H9 (cell line): ENCODE results near the gene LTF. TPM values are rescaled to one million over a fixed set of nuclear protein-coding genes. Genes with fewer than 3 reads are reported as not detected.

Experiments used
- DNase-seq: peaks from one replicate; pipeline ENCODE4 v3.0.0-alpha.2; 2017
- H2AFZ ChIP-seq: one replicate; pipeline ENCODE4 v1.6.1; 2013; ENCODE audit warnings: mild to moderate bottlenecking, low read length, control low read depth, moderate library complexity
- H2AK5ac ChIP-seq: 2 replicates; pipeline ENCODE4 v1.6.1; 2013; ENCODE audit warnings: low read length, control low read depth, mixed read lengths; ENCODE audit not compliant: insufficient read length
- H2BK120ac ChIP-seq: one replicate; pipeline ENCODE4 v1.6.1; 2013; ENCODE audit warnings: low read depth, mild to moderate bottlenecking, low read length, control low read depth, inconsistent platforms; ENCODE audit not compliant: poor library complexity, severe bottlenecking
- H2BK12ac ChIP-seq: 2 replicates; pipeline ENCODE4 v1.6.1; 2013; ENCODE audit warnings: low read length, control low read depth, mixed read lengths, low read depth; ENCODE audit not compliant: insufficient read length
- H2BK15ac ChIP-seq: 2 replicates; pipeline ENCODE4 v1.6.1; 2013; ENCODE audit warnings: low read depth, low read length, control low read depth
- H2BK20ac ChIP-seq: one replicate; pipeline ENCODE4 v1.6.1; 2013; ENCODE audit warnings: low read depth, mild to moderate bottlenecking, low read length, control low read depth, inconsistent platforms; ENCODE audit not compliant: poor library complexity, severe bottlenecking
- H2BK5ac ChIP-seq: 2 replicates; pipeline ENCODE4 v1.6.1; 2013; ENCODE audit warnings: low read length, control low read depth, mixed read lengths; ENCODE audit not compliant: insufficient read length
- H3K14ac ChIP-seq: 2 replicates; pipeline ENCODE4 v1.6.1; 2013; ENCODE audit warnings: low read length, control low read depth; ENCODE audit not compliant: insufficient read depth
- H3K18ac ChIP-seq: 2 replicates; pipeline ENCODE4 v1.6.1; 2013; ENCODE audit warnings: low read depth, mild to moderate bottlenecking, mixed read lengths, low read length, control low read depth; ENCODE audit not compliant: insufficient read length
- H3K23ac ChIP-seq: 2 replicates; pipeline ENCODE4 v1.6.1; 2013; ENCODE audit warnings: low read length, control low read depth, mixed read lengths, low read depth; ENCODE audit not compliant: insufficient read length
- H3K23me2 ChIP-seq: 2 replicates; pipeline ENCODE4 v1.6.1; 2013; ENCODE audit warnings: low read depth, mild to moderate bottlenecking, mixed read lengths, low read length, control low read depth; ENCODE audit not compliant: insufficient read length, poor library complexity, severe bottlenecking
- H3K27ac ChIP-seq: 2 replicates; pipeline ENCODE4 v1.5.1; 2013; ENCODE audit warnings: low read length, control low read depth, mixed read lengths, low read depth; ENCODE audit not compliant: insufficient read length
- H3K27me3 ChIP-seq: 2 replicates; pipeline ENCODE4 v1.6.1; 2013; ENCODE audit warnings: low read length, control low read depth, inconsistent platforms; ENCODE audit not compliant: insufficient read depth
- H3K4ac ChIP-seq: 2 replicates; pipeline ENCODE4 v1.6.1; 2013; ENCODE audit warnings: low read depth, mild to moderate bottlenecking, control low read depth, inconsistent platforms, low read length, moderate library complexity
- H3K4me1 ChIP-seq: 2 replicates; pipeline ENCODE4 v1.6.1; 2013; ENCODE audit warnings: low read length, control low read depth, inconsistent platforms; ENCODE audit not compliant: insufficient read depth
- H3K4me2 ChIP-seq: 2 replicates; pipeline ENCODE4 v1.6.1; 2013; ENCODE audit warnings: low read length, control low read depth, mixed read lengths; ENCODE audit not compliant: insufficient read length, insufficient read depth
- H3K56ac ChIP-seq: 2 replicates; pipeline ENCODE4 v1.6.1; 2013; ENCODE audit warnings: low read depth, mild to moderate bottlenecking, mixed read lengths, low read length, control low read depth; ENCODE audit not compliant: insufficient read length
- H3K79me1 ChIP-seq: 2 replicates; pipeline ENCODE4 v1.6.1; 2013; ENCODE audit warnings: low read depth, mild to moderate bottlenecking, moderate library complexity, low read length, control low read depth, inconsistent platforms; ENCODE audit not compliant: insufficient read depth, poor library complexity, severe bottlenecking
- H3K79me2 ChIP-seq: 2 replicates; pipeline ENCODE4 v1.6.1; 2013; ENCODE audit warnings: low read length, control low read depth, inconsistent platforms; ENCODE audit not compliant: insufficient read depth
- H3K9ac ChIP-seq: 2 replicates; pipeline ENCODE4 v1.6.1; 2013; ENCODE audit warnings: low read length, control low read depth, mixed read lengths; ENCODE audit not compliant: insufficient read length; ENCODE audit errors: extremely low read depth
- H3K9me3 ChIP-seq: one replicate; pipeline ENCODE4 v1.6.1; 2013; ENCODE audit warnings: low read depth, low read length, inconsistent platforms; ENCODE audit not compliant: control insufficient read depth
- H3T11ph ChIP-seq: one replicate; pipeline ENCODE4 v1.6.1; 2013; ENCODE audit warnings: mild to moderate bottlenecking, low read length, control low read depth, inconsistent platforms
- H4K20me1 ChIP-seq: one replicate; pipeline ENCODE4 v1.6.1; 2013; ENCODE audit not compliant: control insufficient read depth, insufficient read length, insufficient read depth
- H4K5ac ChIP-seq: 2 replicates; pipeline ENCODE4 v1.6.1; 2013; ENCODE audit warnings: low read depth, mild to moderate bottlenecking, mixed read lengths, low read length, control low read depth; ENCODE audit not compliant: insufficient read length
- H4K8ac ChIP-seq: replicated peaks from 2 replicates; pipeline ENCODE4 v1.6.1; 2013; ENCODE audit warnings: low read length, control low read depth, mixed read lengths, low read depth; ENCODE audit not compliant: insufficient read length
- H4K91ac ChIP-seq: 2 replicates; pipeline ENCODE4 v1.6.1; 2013; ENCODE audit warnings: low read depth, mild to moderate bottlenecking, moderate library complexity, mixed read lengths, low read length, control low read depth; ENCODE audit not compliant: insufficient read length
- H3K27ac Mint-ChIP-seq, 3 experiments: 2 replicates in 2 of 3; 3 replicates in 1 of 3; pipeline ENCODE4 v1.8.0; 2020 to 2021; ENCODE audit warnings: mixed read lengths in 3 of 3, mild to moderate bottlenecking in 1 of 3, moderate library complexity in 1 of 3
- H3K27me3 Mint-ChIP-seq: 2 replicates; pipeline ENCODE4 v1.8.0; 2021; ENCODE audit warnings: low read depth, mild to moderate bottlenecking, moderate library complexity, mixed read lengths
- H3K36me3 Mint-ChIP-seq, 3 experiments: 2 replicates in 2 of 3; 3 replicates in 1 of 3; pipeline ENCODE4 v1.8.0; 2020 to 2021; ENCODE audit warnings: low read depth in 3 of 3, mixed read lengths in 3 of 3; ENCODE audit not compliant: insufficient read depth in 1 of 3
- H3K4me1 Mint-ChIP-seq, 2 experiments: 2 replicates each; pipeline ENCODE4 v1.8.0; 2020; ENCODE audit warnings: mixed read lengths in 2 of 2
- H3K4me3 Mint-ChIP-seq, 2 experiments: 2 replicates in 1 of 2; 3 replicates in 1 of 2; pipeline ENCODE4 v1.8.0; 2020 to 2021; ENCODE audit warnings: mild to moderate bottlenecking in 2 of 2, mixed read lengths in 2 of 2, moderate library complexity in 1 of 2
- H3K9me3 Mint-ChIP-seq, 2 experiments: 2 replicates in 1 of 2; 3 replicates in 1 of 2; pipeline ENCODE4 v1.8.0; 2020; ENCODE audit warnings: mild to moderate bottlenecking in 2 of 2, mixed read lengths in 2 of 2, moderate library complexity in 1 of 2
- WGBS: extraction: QIAGEN DNeasy Blood & Tissue Kit; methylation state at CpG from one replicate; pipeline ENCODE4 v1.1.7; 2013; ENCODE audit warnings: missing lambda C conversion rate, low lambda C conversion rate, mixed read lengths; ENCODE audit not compliant: insufficient read length; ENCODE audit errors: extremely low coverage; 5-methylcytosine and 5-hydroxymethylcytosine counted together
- total RNA-seq: library from RNA; stranded (reverse); gene quantifications from 2 replicates; pipeline ENCODE4 v1.2.1, GENCODE V29; 2021
- TF ChIP-seq, protein P1 (sequence below): fragments of 200-600 bp; sonication (generic); conservative IDR thresholded peaks from 3 replicates; pipeline ENCODE4 v1.8.0; 2021; ENCODE audit warnings: antibody characterized with exemption, mild to moderate bottlenecking

LTF gene
- total RNA-seq, 1 experiment from 2014 or later, result not detected

- Histone ChIP-seq H3K23me2 (no peaks in the 10 kb centered on the region), H3K56ac (no peak overlapping the region), H3K27me3 (no peaks in the 10 kb centered on the region), H3K14ac (no peak overlapping the region), H2BK5ac (no peak overlapping the region), H4K91ac (no peak overlapping the region), H2BK15ac (no peak overlapping the region), H2AK5ac (no peak overlapping the region), H4K20me1 (no peaks in the 10 kb centered on the region), H3K9me3 (no peaks in the 10 kb centered on the region), H4K8ac (no peak overlapping the region), H2BK12ac (no peak overlapping the region), H3K27ac (no peak overlapping the region), H3K23ac (no peak overlapping the region), H4K5ac (no peak overlapping the region), H2AFZ (no peak overlapping the region), H3T11ph (no peak overlapping the region), H3K18ac (no peak overlapping the region), H3K79me2 (no peaks in the 10 kb centered on the region), H3K4ac (no peak overlapping the region), H3K79me1 (no peaks in the 10 kb centered on the region), H3K9ac (no peak overlapping the region), H3K4me1 (peaks cover 18% of the 10 kb centered on the region), H2BK120ac (no peak overlapping the region), H3K4me2 (no peak overlapping the region), H2BK20ac (no peak overlapping the region)
- Mint-ChIP-seq H3K4me3 (no peak overlapping the region), H3K27ac (no peak overlapping the region), H3K9me3 (peaks cover 0 to 2% of the 10 kb centered on the region in 2 experiments; a peak in 1 of 5 replicates), H3K36me3 (peaks cover 0 to 3% (median 0%) of the 10 kb centered on the region in 3 experiments; a peak in 3 of 7 replicates), H3K27me3 (peaks cover 9% of the 10 kb centered on the region), H3K4me1 (peaks cover 25 to 34% of the 10 kb centered on the region in 2 experiments)
- no peak for DNase-seq
- WGBS, result no CpG with 5 or more reads among the region's 4 CpGs
- TF ChIP-seq, protein P1, sequence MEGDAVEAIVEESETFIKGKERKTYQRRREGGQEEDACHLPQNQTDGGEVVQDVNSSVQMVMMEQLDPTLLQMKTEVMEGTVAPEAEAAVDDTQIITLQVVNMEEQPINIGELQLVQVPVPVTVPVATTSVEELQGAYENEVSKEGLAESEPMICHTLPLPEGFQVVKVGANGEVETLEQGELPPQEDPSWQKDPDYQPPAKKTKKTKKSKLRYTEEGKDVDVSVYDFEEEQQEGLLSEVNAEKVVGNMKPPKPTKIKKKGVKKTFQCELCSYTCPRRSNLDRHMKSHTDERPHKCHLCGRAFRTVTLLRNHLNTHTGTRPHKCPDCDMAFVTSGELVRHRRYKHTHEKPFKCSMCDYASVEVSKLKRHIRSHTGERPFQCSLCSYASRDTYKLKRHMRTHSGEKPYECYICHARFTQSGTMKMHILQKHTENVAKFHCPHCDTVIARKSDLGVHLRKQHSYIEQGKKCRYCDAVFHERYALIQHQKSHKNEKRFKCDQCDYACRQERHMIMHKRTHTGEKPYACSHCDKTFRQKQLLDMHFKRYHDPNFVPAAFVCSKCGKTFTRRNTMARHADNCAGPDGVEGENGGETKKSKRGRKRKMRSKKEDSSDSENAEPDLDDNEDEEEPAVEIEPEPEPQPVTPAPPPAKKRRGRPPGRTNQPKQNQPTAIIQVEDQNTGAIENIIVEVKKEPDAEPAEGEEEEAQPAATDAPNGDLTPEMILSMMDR, result no peak
Observed at GRCh38 chr3:46508850-46509591, 44.3 kb upstream of the LTF start.
